ENCODE measurements around the gene PAOX.
A peak's percentile ranks its signal among the peaks of the same experiment; 100 is the strongest.
"Not testable (repeated sequence)": the region's sequence is repeated elsewhere in the genome, so short reads cannot be mapped to it uniquely, and the experiment has no call there.

PAOX gene

GRCh38 chr10:133422223-133422806 is 43.3 kb downstream of the PAOX start:
- TF ChIP-seq FOXM1 (IDR thresholded peaks at IDR 0.05; ENCODE audit: borderline replicate concordance, low read depth), result no peak

- TF ChIP-seq FOXM1 (IDR thresholded peaks at IDR 0.05; ENCODE audit: borderline replicate concordance, low read depth) (no peak), USF1 (IDR thresholded peaks at IDR 0.05) (no peak), EGR1 (IDR thresholded peaks at IDR 0.05) (no peak), MAX (IDR thresholded peaks at IDR 0.05) (no peak), CEBPB (IDR thresholded peaks at IDR 0.05) (no peak), REST (IDR thresholded peaks at IDR 0.05; ENCODE audit: low read depth) (no peak), NFIC (IDR thresholded peaks at IDR 0.05) (no peak), EP300 (IDR thresholded peaks at IDR 0.05; ENCODE audit: borderline replicate concordance) (no peak), CREB1 (IDR thresholded peaks at IDR 0.05; ENCODE audit: low read depth) (no peak), ZBTB7A (IDR thresholded peaks at IDR 0.05; ENCODE audit: low read depth) (no peak), TCF12 (IDR thresholded peaks at IDR 0.05; ENCODE audit: low read depth) (no peak), TEAD4 (IDR thresholded peaks at IDR 0.05) (no peak)
These were observed 44.0 kb downstream of the PAOX start for GRCh38 chr10:133422807-133423771.

- not testable (repeated sequence) for TF ChIP-seq FOXM1 (IDR thresholded peaks at IDR 0.05; ENCODE audit: borderline replicate concordance, low read depth); RAD21 (IDR thresholded peaks at IDR 0.05; ENCODE audit: low read depth); TEAD4 (IDR thresholded peaks at IDR 0.05)
These were observed 45.5 kb downstream of the PAOX start, which contains the start of gene SPRN for GRCh38 chr10:133424601-133425000. TSS of gene SPRN (minus strand) at chr10:133424625. CDS start at chr10:133423681, 944 bp downstream.

- TF ChIP-seq TEAD4 (IDR thresholded peaks at IDR 0.05) (no peak), RAD21 (IDR thresholded peaks at IDR 0.05; ENCODE audit: low read depth) (peak; percentile 39), USF1 (IDR thresholded peaks at IDR 0.05) (peak; percentile 93), TCF12 (IDR thresholded peaks at IDR 0.05; ENCODE audit: low read depth) (no peak), REST (IDR thresholded peaks at IDR 0.05; ENCODE audit: low read depth) (no peak), CEBPB (IDR thresholded peaks at IDR 0.05) (no peak), YY1 (IDR thresholded peaks at IDR 0.05; ENCODE audit: low read depth) (no peak), TAF1 (IDR thresholded peaks at IDR 0.05; ENCODE audit: low read depth) (no peak), CREB1 (IDR thresholded peaks at IDR 0.05; ENCODE audit: low read depth) (no peak), EP300 (IDR thresholded peaks at IDR 0.05; ENCODE audit: borderline replicate concordance) (no peak), NFIC (IDR thresholded peaks at IDR 0.05) (no peak), MAX (IDR thresholded peaks at IDR 0.05) (peak; percentile 43; the same call in 1 of the 2 replicates), FOXM1 (IDR thresholded peaks at IDR 0.05; ENCODE audit: borderline replicate concordance, low read depth) (no peak), ZBTB7A (IDR thresholded peaks at IDR 0.05; ENCODE audit: low read depth) (no peak), EGR1 (IDR thresholded peaks at IDR 0.05) (no peak)
These were observed 59.7 kb downstream of the PAOX start for GRCh38 chr10:133438711-133439273.

GRCh38 chr10:133439517-133440461 is 60.7 kb downstream of the PAOX start:
- TF ChIP-seq EGR1 (IDR thresholded peaks at IDR 0.05), result no peak
- no peak for TF ChIP-seq TEAD4 (IDR thresholded peaks at IDR 0.05)
- no peak for TF ChIP-seq REST (IDR thresholded peaks at IDR 0.05; ENCODE audit: low read depth)
- TF ChIP-seq MAX (IDR thresholded peaks at IDR 0.05), result no peak
- no peak for TF ChIP-seq FOXM1 (IDR thresholded peaks at IDR 0.05; ENCODE audit: borderline replicate concordance, low read depth)
- TF ChIP-seq TCF12 (IDR thresholded peaks at IDR 0.05; ENCODE audit: low read depth), result no peak
- no peak for TF ChIP-seq NFIC (IDR thresholded peaks at IDR 0.05)
- no peak for TF ChIP-seq ZBTB7A (IDR thresholded peaks at IDR 0.05; ENCODE audit: low read depth)
- no peak for TF ChIP-seq EP300 (IDR thresholded peaks at IDR 0.05; ENCODE audit: borderline replicate concordance)
- no peak for TF ChIP-seq YY1 (IDR thresholded peaks at IDR 0.05; ENCODE audit: low read depth)
- no peak for TF ChIP-seq CEBPB (IDR thresholded peaks at IDR 0.05)
- no peak for TF ChIP-seq TAF1 (IDR thresholded peaks at IDR 0.05; ENCODE audit: low read depth)
- TF ChIP-seq RAD21 (IDR thresholded peaks at IDR 0.05; ENCODE audit: low read depth), result no peak

Measured in Ishikawa (cell line).